Measurements from ENCODE around the gene PCDHGA1.

PCDHGA1 gene

DNA sequence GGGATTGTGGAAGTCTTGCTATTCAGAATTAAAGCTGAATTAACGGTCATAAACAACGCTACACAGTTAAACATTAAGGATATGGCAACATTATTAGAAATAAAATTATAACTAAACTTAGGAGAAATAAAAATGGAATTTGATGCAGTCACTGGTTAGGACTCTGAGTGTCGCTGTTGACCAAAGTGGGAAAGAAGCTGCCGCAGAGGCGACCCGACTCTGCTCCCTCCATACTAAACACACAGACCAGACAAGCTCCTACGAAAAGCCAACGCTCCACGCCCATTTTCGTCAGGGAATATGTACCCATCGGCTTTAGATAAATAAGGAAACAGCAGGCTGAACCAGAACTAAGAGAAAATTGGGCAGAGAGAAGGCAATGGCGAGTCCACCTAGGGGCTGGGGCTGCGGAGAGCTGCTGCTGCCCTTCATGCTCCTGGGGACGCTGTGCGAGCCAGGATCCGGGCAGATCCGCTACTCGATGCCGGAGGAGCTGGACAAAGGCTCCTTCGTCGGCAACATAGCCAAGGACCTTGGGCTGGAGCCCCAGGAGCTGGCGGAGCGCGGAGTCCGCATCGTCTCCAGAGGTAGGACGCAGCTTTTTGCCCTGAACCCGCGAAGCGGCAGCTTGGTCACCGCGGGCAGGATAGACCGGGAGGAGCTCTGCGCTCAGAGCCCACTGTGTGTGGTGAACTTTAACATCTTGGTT is 33.8 kb downstream of the PCDHGA1 start, which contains the start of gene PCDHGA5:
PCDHGA5 (plus strand) TSS at position 211 of the 709 bp plus-strand sequence; CDS start at position 380, 169 bp downstream.
- H3K4me3 ChIP-seq (ENCODE audit: low read depth, low read length): no peak within 1 kb of the TSS
- TF ChIP-seq CTCF (IDR thresholded peaks at IDR 0.05; ENCODE audit: low read depth, low read length): no peak

DNA sequence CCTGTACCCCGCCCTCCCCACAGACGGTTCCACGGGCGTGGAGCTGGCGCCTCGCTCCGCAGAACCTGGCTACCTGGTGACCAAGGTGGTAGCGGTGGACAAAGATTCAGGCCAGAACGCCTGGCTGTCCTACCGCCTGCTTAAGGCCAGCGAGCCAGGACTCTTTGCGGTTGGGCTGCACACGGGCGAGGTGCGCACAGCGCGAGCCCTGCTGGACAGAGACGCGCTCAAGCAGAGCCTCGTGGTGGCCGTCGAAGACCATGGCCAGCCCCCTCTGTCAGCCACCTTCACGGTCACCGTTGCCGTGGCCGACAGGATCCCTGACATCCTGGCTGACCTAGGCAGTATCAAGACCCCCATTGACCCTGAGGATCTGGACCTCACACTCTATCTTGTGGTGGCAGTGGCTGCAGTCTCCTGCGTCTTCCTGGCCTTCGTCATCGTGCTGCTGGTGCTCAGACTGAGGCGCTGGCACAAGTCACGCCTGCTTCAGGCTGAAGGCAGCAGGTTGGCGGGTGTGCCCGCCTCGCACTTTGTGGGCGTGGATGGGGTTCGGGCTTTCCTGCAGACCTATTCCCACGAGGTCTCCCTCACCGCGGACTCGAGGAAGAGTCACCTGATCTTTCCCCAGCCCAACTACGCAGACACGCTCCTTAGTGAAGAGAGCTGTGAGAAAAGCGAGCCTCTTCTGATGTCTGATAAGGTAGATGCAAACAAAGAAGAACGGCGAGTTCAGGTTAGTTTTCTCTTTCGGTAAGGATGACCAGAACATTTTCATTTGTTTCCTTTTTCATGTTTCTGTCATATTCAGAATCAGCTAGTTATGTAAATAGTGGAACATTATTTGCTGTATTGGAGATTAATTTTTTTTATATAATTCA is 35.9 kb downstream of the PCDHGA1 start:
- H3K4me3 ChIP-seq (ENCODE audit: low read depth, low read length): no peak overlapping the region
- TF ChIP-seq CTCF (IDR thresholded peaks at IDR 0.05; ENCODE audit: low read depth, low read length): no peak

DNA sequence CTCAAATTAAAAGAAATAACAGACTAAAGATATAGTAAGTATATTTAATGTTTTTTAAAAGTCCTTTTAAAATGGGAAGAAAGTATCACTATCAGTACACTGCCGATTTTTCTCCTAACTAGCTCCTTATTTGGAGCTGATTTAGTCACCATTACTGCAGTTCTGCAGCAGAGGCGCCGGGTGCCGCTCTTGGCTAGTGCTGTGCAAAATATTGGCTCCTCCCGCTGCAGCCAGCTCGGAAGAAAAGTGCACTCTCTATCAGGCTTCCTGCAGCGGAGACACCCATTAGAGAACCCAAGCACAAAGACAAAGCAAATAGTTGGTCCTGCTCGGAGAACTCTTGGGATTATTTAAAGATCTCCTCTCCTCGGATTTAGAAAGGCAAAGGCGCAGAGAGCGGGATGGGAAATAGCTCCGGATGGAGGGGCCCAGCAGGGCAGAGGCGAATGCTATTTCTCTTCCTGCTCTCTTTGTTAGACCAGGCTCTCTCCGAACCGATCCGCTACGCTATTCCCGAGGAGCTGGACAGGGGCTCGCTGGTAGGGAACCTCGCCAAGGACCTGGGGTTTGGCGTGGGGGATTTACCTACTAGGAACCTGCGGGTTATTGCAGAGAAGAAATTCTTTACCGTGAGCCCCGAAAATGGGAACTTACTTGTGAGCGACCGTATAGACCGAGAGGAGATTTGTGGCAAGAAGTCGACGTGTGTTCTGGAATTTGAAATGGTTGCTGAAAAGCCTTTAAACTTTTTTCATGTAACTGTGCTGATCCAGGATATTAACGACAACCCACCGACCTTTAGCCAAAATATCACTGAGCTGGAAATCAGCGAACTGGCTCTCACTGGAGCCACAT is 39.9 kb downstream of the PCDHGA1 start, which contains the start of gene PCDHGB3:
PCDHGB3 (plus strand) TSS at position 249 of the 855 bp plus-strand sequence; CDS start at position 402, 153 bp downstream.
- peak within 1 kb of the TSS; percentile 53 for H3K4me3 ChIP-seq (ENCODE audit: low read depth, low read length)
- peak; percentile 53 for TF ChIP-seq CTCF (IDR thresholded peaks at IDR 0.05; ENCODE audit: low read depth, low read length)

- H3K4me3 ChIP-seq (ENCODE audit: low read depth, low read length): no peak overlapping the region
- no peak for TF ChIP-seq CTCF (IDR thresholded peaks at IDR 0.05; ENCODE audit: low read depth, low read length)
These were observed 41.5 kb downstream of the PCDHGA1 start for GRCh38 chr5:141371572-141372475.

DNA sequence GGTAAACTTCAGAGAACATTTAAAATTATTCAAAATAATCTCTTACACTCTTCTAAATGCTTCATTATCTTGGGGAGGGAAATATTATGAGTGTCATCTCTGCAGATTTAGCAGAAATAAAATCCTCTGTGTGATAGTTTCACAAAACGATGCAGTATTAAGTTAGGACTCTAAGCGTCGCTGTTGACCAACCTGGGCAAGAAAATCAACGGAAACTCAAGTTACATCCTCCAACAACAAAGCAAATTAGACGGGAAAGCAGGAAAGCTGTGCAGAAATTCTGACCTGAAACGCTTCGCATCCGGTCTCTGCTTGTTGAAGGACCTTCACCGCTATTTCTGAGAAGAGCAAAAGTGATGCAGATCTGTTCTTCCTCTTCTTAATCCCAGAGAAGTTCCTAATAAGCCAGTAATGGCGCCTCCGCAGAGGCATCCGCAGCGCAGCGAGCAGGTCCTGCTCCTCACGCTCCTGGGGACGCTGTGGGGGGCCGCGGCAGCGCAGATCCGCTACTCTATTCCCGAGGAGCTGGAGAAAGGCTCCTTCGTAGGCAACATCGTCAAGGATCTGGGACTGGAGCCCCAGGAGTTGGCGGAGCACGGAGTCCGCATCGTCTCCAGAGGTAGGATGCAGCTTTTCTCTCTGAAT is 43.5 kb downstream of the PCDHGA1 start, which contains the start of gene PCDHGA6:
PCDHGA6 (plus strand) TSS at position 219 of the 645 bp plus-strand sequence; CDS start at position 412, 193 bp downstream.
- peak; percentile 37; the same call in 1 of the 2 replicates for TF ChIP-seq CTCF (IDR thresholded peaks at IDR 0.05; ENCODE audit: low read depth, low read length)
- H3K4me3 ChIP-seq (ENCODE audit: low read depth, low read length): no peak within 1 kb of the TSS

Measured in WI38 (cell line).